Activated T-cell treated with anti-CD3 and anti-CD28 coated beads for 24 hours (primary cell): Measurements from ENCODE around the gene PLCB3.

ENCODE experiments used
- DNase-seq: peaks from one replicate; pipeline ENCODE4 v3.0.0-alpha.2; 2020; ENCODE audit warnings: low read depth

PLCB3 gene

GRCh38 chr11:64266339-64266738 is 15.0 kb downstream of the PLCB3 start:
- no peak for DNase-seq

DNA sequence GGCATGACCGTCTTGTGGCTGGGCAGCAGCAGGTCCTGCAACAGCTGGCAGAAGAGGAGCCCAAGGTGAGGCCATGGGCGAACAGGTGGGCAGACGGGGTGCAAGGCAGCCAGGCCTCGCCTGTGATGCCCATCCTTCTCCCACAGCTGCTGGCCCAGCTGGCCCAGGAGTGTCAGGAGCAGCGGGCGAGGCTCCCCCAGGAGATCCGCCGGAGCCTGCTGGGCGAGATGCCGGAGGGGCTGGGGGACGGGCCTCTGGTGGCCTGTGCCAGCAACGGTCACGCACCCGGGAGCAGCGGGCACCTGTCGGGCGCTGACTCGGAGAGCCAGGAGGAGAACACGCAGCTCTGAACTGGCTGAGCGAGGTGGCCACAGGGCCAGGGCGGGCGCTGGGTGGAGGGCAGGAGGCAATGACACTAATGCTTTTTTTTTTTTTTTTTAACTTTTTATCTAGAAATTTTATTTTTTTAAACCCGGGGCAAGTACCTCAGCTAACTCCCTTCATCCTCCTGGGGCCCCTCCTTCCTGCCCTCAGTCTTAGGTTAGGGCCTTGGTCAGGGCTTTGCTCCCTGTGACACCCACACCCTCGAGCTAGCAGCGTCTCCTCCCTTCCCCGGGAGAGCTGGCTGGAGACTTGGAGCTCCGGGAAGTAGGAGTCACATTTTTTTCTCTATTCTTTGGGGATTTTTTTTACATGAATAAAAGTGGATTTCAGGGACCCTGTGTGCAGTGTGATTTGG is 16.0 kb downstream of the PLCB3 start:
- DNase-seq, result no peak

GRCh38 chr11:64268025-64268892 is 16.9 kb downstream of the PLCB3 start:
- no peak for DNase-seq

DNA sequence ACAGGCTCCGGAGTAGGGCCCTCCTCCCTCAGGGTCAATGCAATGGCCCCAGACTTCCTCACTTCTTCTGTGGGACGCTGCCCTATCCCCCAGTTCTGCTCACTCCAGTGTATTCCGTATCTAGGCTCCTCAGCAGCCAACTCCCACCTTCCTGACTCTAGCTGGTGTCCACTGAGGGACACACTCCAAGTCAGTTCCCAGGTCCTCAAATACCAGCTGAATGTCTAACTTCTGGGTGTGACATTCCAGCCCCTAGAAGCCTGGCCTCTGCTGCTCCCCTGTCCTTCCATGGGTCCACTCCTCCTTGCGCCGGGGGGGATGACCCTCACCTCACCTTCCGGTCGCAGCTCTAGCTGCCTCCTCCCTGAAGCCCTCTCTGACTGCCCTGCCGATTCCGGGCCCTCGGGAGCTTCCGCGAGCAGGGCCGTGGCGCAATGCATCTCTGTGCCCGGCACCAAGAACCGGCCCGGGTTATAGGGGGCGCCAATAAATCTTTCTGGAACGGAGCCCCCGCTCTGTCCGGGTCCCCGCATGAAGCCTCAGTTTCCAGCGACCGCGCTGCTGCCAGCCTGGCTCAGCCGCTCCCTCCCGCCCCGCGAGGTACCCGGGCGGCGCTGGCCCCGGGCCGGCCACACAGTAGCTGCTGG is 17.7 kb downstream of the PLCB3 start:
- no peak for DNase-seq

DNA sequence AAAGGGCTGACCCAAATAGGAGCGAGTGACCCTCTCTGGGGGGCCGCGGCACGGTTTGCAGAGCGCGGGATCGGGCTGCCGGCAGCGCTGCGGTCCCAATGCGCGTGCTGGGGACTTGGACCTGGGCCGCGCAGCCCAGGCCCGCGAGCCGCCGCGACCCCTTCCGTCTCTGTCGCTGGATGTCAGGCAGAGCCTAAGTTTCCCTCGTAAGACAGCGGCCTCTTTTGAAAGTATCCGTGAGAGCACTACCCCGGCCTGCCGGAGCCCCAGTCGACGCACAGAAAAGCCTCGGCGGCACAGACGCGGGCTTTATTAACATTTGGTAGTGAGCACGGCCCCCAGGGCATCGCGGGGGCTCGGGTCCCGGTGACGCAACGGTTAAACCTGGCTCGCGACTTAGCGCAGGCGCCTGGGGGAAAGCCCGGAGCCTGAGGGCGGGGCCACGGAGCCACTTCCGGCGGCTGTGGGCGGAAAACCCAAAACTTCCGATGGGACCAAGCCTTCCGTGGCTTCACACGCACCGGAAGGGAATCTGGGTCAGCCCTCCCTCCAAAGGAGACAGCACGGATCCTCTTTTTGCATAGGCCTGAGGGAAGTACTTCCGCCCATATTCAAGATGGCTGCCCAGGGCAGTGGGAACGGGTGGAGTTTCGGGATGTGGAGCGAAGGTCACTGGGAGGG is 18.4 kb downstream of the PLCB3 start:
- DNase-seq, result peak; percentile 98

DNA sequence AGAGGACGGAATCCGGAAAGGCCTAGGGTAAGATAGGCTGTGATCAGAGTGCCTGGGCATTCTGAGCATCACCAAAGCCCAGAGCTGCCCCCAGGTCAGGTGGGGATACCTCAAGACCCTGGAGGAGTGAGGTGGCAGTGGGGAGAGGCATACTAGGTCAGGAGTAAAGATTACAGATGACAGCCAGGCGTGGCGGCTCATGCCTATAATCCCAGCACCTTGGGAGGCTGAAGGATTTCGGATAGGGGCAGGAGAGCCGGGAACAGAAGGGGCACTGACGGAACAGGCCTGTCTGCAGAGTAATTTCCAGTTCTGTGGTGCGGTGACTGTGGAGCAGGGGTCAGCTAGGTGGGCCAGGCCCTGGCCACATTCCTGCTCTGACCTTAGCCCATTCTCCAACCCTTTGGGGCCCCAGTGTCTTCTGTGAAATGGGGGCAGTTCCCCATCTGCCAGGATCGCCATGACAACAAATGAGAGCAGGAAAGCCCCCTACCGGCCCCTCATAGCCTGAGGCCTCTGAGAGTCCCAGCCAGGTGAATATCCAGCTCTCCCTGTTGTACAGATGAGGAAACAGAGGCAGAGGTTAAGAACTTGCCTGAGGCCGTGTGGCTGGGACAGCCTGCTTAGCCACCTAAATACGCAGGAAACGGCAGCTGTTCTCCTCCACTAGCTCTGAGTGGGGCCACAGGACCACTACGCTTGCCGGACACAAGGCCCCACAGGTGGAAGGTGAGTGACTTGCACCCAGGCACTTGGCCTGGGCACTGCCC is 23.9 kb downstream of the PLCB3 start:
- no peak for DNase-seq

DNA sequence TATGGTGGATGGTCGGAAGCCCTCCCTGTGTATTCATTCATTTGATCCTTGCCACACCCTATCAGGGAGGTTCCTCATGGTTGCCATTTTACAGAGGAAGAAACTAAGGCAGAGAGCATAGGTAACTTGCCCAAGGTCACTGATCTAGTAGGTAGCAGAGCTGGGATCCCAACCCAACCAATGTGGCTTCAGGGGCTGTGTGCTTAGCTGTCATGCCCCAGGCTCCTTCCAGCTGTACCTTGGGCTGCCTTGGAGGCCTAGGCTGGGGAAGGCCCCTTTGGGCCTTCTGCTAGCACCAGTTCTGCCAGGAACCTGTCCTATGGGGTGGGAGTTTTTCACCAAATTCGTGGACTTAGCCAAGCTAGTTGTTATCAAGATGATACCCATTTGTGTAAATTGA is 24.5 kb downstream of the PLCB3 start:
- DNase-seq, result no peak

GRCh38 chr11:64276653-64277431 is 25.5 kb downstream of the PLCB3 start:
- no peak for DNase-seq

DNA sequence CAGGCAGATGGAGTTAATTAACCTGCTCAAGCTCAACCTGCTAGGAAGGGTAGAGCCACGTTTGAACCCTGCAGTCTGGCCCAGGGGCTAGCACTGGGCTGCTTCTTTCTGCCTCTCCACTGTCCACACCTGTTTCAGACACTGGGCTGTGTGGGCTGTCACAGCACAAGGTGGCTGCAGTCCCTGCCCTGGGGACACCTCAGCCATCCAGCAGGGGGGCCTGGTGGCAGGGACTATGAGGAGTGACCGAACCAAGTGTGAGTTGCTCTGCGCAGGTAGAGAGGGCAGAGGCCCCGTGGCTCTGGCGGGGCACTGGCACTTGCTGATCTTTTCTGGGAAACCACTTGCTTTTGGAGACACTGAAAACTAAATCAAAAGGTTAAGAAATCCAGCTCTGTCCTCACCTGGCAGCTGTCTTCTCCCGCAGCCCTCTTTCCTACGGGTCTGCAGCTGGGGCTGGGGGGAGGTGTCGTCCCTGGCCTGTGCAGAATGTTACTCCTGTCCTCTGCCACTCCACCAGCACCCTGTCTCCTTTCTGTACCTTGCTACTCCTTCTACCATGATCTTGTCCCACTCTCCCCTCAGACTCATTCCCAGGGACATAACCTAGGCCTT is 27.4 kb downstream of the PLCB3 start:
- no peak for DNase-seq

GRCh38 chr11:64281957-64282770 is 30.8 kb downstream of the PLCB3 start:
- DNase-seq, result no peak

DNA sequence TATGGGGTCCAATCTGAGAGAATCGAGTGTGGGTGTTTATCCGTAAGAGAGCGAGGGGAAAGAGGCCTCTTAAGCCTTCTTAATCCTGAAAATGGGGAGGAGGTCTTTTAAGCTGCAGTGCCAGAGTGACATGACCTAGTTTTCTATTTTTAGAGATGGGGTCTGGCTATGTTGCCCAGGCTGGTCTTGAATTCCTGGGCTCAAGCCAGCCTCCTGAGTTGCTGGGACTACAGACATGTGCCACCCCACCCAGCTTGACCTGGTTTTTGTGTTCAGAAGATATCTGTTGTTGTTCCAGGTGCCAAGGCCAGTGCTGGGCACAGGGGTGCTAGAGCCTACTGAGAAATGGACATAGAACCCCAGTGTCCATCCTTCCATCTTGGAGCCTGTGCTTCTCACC is 31.8 kb downstream of the PLCB3 start:
- DNase-seq, result no peak

DNA sequence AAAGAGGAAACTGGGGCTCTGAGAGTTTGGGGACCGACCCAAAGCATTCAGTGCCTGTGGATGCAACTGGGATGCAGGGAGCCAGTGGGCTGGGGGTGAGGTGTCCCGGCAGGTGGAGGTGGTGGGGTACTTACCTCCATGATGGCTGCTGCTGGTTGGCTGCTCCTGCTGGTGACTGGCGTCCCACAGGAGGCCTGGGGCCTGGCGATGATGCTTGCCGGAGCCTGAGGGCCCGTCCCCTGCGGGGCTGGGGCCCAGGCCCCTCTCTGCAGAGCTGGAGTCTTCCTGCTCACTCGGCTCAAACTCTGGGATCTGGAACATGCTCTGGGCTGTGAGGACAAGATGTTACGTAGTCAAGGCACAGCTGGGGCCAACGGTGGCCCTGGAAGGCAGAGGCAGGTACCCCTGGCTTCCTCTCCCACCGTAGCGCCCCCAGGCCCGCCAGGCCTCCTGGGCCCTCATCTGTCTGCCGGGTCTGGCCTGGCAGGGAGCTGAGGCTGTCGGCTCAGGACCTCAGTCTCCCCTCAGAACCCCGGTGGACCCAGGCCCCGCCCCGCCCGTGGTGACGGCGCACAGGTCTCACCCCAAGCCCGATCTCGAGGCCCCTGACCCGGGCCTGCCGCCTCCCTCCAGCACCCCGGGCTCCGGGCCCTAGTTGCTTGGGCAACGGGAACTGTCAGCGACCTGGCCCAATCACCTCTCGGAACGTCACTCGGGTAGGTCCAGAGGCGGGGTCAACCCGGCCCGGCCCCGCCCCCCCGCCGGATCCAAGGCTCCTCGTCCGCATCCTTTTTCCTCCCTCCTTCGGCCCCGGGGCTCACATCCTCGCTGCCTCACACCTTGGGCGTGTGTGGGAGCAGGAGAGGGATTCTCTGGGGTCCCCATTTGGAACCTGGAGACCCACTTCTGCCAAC is 33.0 kb downstream of the PLCB3 start, which contains the start of gene BAD:
Gene BAD (minus strand): TSS at position 618 of the 914 bp plus-strand sequence. CDS start 297 bp downstream, at position 321.
- peak; percentile 90 for DNase-seq

DNA sequence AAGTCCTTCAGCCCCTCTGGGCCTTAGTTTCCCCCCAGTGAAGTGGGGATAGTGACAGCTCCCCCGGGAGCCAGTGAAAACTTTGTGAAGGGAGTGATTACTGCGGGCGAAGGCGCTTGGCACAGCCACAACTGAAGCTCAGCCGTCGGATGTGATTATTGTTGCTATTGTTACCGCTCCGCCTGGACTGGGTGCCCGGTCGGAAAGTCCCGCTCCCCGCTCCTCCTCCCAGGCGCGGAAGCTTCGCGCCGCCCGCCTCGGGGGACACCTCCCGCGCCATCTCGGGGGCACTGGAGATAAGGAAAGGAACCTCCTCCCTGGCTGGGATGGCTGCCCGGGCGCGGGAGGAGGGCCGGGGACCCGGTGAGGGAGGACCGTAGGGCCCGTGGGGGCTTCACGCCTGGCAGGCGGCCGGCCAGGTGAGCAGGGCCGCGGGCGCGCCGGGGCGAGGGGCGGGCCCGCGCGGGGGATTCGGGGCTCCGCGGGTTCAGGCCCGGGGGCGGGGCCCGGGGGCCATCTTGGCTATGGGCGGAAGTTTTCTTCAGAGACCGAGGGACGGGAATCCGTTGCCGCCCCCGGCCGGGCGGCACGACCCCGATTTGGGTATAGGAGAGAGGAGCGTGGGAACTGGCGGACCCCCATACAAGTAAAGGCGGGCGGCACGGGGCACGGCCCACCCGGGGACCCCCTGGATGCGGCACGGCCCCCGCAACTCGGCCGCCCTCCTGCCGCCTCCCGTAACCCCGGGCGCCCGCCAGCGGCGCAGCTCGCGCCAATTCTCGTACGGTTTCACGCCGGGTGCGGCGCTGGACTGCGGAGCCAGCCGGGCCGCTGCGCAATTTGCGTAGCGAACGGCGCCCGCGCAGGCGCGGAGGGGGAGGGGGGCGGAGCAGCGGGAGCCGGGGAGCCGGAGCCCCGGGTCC is 33.9 kb downstream of the PLCB3 start, which contains the start of gene GPR137:
Gene GPR137 (plus strand): TSS at position 887 of the 923 bp plus-strand sequence. CDS start 677 bp downstream, outside the sequence.
- peak; percentile 90 for DNase-seq

DNA sequence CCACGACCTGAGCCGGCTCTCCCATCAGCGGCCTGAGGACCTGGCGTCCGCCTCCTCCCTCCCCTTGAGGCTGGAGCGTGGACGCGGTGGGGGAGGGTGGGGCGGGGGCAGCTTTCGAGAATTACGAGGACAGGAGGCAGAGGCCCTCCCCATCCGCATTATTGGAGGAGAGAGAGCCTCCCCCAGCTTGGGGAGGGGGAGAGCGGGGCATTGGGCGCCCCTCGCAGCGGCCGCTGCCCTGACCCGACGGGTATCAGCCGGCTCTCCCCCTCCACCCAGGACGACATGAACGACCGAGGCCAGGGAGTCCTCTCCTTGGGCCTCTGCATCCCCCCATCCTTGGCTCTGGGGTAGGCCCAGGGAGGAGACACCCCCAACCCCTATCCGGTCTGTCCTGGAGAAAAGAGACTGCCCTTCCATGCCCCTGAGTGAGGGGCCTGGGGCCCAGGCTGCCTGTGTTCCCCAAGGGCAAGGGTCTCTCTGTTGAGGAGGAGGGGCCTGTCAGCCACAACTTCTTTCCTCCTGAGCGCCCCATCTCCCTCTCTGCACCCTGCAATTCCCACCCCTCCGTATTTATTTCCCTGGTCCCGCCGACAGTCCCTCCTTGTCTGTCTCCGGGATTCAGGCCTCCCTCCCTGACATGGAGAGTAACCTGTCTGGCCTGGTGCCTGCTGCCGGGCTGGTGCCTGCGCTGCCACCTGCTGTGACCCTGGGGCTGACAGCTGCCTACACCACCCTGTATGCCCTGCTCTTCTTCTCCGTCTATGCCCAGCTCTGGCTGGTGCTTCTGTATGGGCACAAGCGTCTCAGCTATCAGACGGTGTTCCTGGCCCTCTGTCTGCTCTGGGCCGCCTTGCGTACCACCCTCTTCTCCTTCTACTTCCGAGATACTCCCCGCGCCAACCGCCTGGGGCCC is 34.8 kb downstream of the PLCB3 start:
- no peak for DNase-seq

DNA sequence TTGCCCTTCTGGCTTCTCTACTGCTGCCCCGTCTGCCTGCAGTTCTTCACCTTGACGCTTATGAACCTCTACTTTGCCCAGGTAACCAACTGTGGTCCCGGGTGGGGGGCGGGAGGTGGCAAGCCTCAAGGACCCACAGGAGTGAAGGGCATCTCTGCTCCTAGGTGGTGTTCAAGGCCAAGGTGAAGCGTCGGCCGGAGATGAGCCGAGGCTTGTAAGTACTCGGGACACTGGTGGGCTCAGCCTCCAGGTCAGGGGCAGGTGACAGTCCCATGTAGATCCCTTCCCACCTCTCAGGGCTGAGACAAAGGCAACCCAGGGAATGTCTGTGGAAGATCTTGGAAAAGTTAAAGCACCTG is 35.5 kb downstream of the PLCB3 start:
- DNase-seq, result no peak
